Measurements from ENCODE around the gene PLA2G2F.

Gene PLA2G2F

GRCh38 chr1:20179371-20180128 is 40.4 kb downstream of the PLA2G2F start:
- H3K4me3 ChIP-seq (ENCODE audit: low read depth, low read length): no peak overlapping the region
- no peak for TF ChIP-seq CTCF (IDR thresholded peaks at IDR 0.05; ENCODE audit: insufficient read depth, low read depth, low read length, missing control alignments)
- no peak for DNase-seq (ENCODE audit: low read depth)

GRCh38 chr1:20180129-20180843 is 41.2 kb downstream of the PLA2G2F start:
- no peak overlapping the region for H3K4me3 ChIP-seq (ENCODE audit: low read depth, low read length)
- no peak for TF ChIP-seq CTCF (IDR thresholded peaks at IDR 0.05; ENCODE audit: insufficient read depth, low read depth, low read length, missing control alignments)
- no peak for DNase-seq (ENCODE audit: low read depth)

GRCh38 chr1:20180844-20181207 is 41.7 kb downstream of the PLA2G2F start:
- no peak for TF ChIP-seq CTCF (IDR thresholded peaks at IDR 0.05; ENCODE audit: insufficient read depth, low read depth, low read length, missing control alignments)
- H3K4me3 ChIP-seq (ENCODE audit: low read depth, low read length): no peak overlapping the region
- DNase-seq (ENCODE audit: low read depth): no peak

- DNase-seq (ENCODE audit: low read depth): no peak
- TF ChIP-seq CTCF (IDR thresholded peaks at IDR 0.05; ENCODE audit: insufficient read depth, low read depth, low read length, missing control alignments): no peak
- no peak overlapping the region for H3K4me3 ChIP-seq (ENCODE audit: low read depth, low read length)
Observed at GRCh38 chr1:20182415-20182814, 43.3 kb downstream of the PLA2G2F start.

GRCh38 chr1:20183035-20183434 is 43.9 kb downstream of the PLA2G2F start:
- TF ChIP-seq CTCF (IDR thresholded peaks at IDR 0.05; ENCODE audit: insufficient read depth, low read depth, low read length, missing control alignments): no peak
- H3K4me3 ChIP-seq (ENCODE audit: low read depth, low read length): no peak overlapping the region
- DNase-seq (ENCODE audit: low read depth): no peak

- no peak overlapping the region for H3K4me3 ChIP-seq (ENCODE audit: low read depth, low read length)
- no peak for TF ChIP-seq CTCF (IDR thresholded peaks at IDR 0.05; ENCODE audit: insufficient read depth, low read depth, low read length, missing control alignments)
- DNase-seq (ENCODE audit: low read depth): no peak
Observed at GRCh38 chr1:20183616-20184271, 44.6 kb downstream of the PLA2G2F start.
